Aorta (tissue), 5 donors: Measurements from ENCODE around the gene WDR88. TPM values are rescaled to one million over a fixed set of nuclear protein-coding genes. Genes with fewer than 3 reads are reported as not detected.
"Not testable (repeated sequence)": the region's sequence is repeated elsewhere in the genome, so short reads cannot be mapped to it uniquely, and the experiment has no call there.

ENCODE experiments used
- ATAC-seq: fragments of 200-7000 bp; cut with Tn5 transposase; one replicate; pipeline ENCODE4 v1.9.1; 2022; ENCODE audit warnings: moderate library complexity; ENCODE audit not compliant: low FRiP score
- DNase-seq, 2 donors: peaks; one replicate each; pipeline ENCODE4 v3.0.0-alpha.2; 2020
- H3K27ac ChIP-seq, 2 donors: one replicate each; pipeline ENCODE4 v1.5.1; 2013; ENCODE audit warnings: low read length in 2 of 2, mild to moderate bottlenecking in 2 of 2, moderate library complexity in 2 of 2, control low read depth in 1 of 2, inconsistent platforms in 1 of 2, low read depth in 1 of 2
- H3K27me3 ChIP-seq, 2 donors: one replicate each; pipeline ENCODE4 v1.6.1; 2013; ENCODE audit warnings: control low read depth in 1 of 2, low read length in 1 of 2, mild to moderate bottlenecking in 1 of 2, moderate library complexity in 1 of 2; ENCODE audit not compliant: insufficient read depth in 2 of 2, control insufficient read depth in 1 of 2
- H3K36me3 ChIP-seq, 2 donors: one replicate each; pipeline ENCODE4 v1.6.1; 2013; ENCODE audit warnings: control low read depth in 1 of 2, low read length in 1 of 2, mild to moderate bottlenecking in 1 of 2; ENCODE audit not compliant: insufficient read depth in 2 of 2, control insufficient read depth in 1 of 2
- H3K4me1 ChIP-seq, 2 donors: one replicate each; pipeline ENCODE4 v1.6.1; 2013; ENCODE audit warnings: low read length in 2 of 2, control low read depth in 1 of 2, mild to moderate bottlenecking in 1 of 2, moderate library complexity in 1 of 2; ENCODE audit not compliant: insufficient read depth in 2 of 2, control insufficient read depth in 1 of 2
- H3K4me3 ChIP-seq, 2 donors: one replicate each; pipeline ENCODE4 v1.5.1; 2013; ENCODE audit warnings: low read length in 2 of 2, control low read depth in 1 of 2, mild to moderate bottlenecking in 1 of 2
- H3K9me3 ChIP-seq: one replicate; pipeline ENCODE4 v1.6.1; 2013; ENCODE audit warnings: mild to moderate bottlenecking, low read length; ENCODE audit not compliant: control insufficient read depth
- WGBS, 2 donors: extraction: QIAGEN DNeasy Blood & Tissue Kit; methylation state at CpG; one replicate each; pipeline ENCODE4 v1.1.7; 2013; 5-methylcytosine and 5-hydroxymethylcytosine counted together
- intact Hi-C, 2 donors: fragments of 100-400 bp; cut with DNase I; formaldehyde crosslinking; loops; one replicate each; pipeline versions ENCODE4 v1.14.2 to v1.15.0; 2022
- polyA plus RNA-seq, 2 donors: library from polyadenylated mRNA; stranded (reverse); fragments of 200-250 nt; gene quantifications; one replicate each; pipeline ENCODE4 v1.2.3, GENCODE V29; 2013
- total RNA-seq, 2 donors: library from RNA; stranded (reverse); fragmentation: NEBNext Ultra II Directional; extraction: Animal tissue kit (Norgen Biotek cat#: 25700); gene quantifications; one replicate each; pipeline ENCODE4 v1.2.1, GENCODE V29; 2021
- donor health status: healthy with polysubstance abuse.
- donor health status: Bipolar disorder and iron deficiency.
- donor health status: DM: no; HTN: no; CAD: no.
- donor health status: DM: no; HTN: no; CAD: no.
- donor health status: DM: yes; HTN: yes; CAD: no.

Gene WDR88
- total and polyA plus RNA-seq, 4 donors: not detected

- no peaks in the 10 kb centered on the region for H3K36me3 ChIP-seq
- DNase-seq: no peak
- no peaks in the 10 kb centered on the region for H3K4me1 ChIP-seq
- ATAC-seq: no peak
- H3K4me3 ChIP-seq: no peak overlapping the region
- no peaks in the 10 kb centered on the region for H3K27me3 ChIP-seq
- intact Hi-C loops: no loop called here
- no peaks in the 10 kb centered on the region for H3K9me3 ChIP-seq
- H3K27ac ChIP-seq: no peak overlapping the region
- 52 to 65% methylated on average over 4 of the region's 4 CpGs for WGBS, 2 donors
Observed at GRCh38 chr19:33139165-33139564, 7.3 kb downstream of the WDR88 start.

- H3K36me3 ChIP-seq: no peaks in the 10 kb centered on the region
- intact Hi-C loops: loop anchor here (2.0 to 5.0 kb wide), 3 partner anchors 38 to 263 kb away; no protein-coding TSS in a partner anchor
- peak; percentile 94 for ATAC-seq
- H3K4me3 ChIP-seq: no peak overlapping the region
- H3K27me3 ChIP-seq: no peaks in the 10 kb centered on the region
- no peaks in the 10 kb centered on the region for H3K9me3 ChIP-seq
- H3K27ac ChIP-seq: no peak overlapping the region
- WGBS, 2 donors: 30 to 34% methylated on average over 23 of the region's 23 CpGs
- DNase-seq: peak; percentile 65 to 84
- no peaks in the 10 kb centered on the region for H3K4me1 ChIP-seq
Observed at GRCh38 chr19:33143897-33144405, 12.0 kb downstream of the WDR88 start.

GRCh38 chr19:33146209-33146608 is 14.3 kb downstream of the WDR88 start:
- no peak for DNase-seq
- intact Hi-C loops: no loop called here

GRCh38 chr19:33147538-33147937 is 15.6 kb downstream of the WDR88 start:
- H3K4me1 ChIP-seq: no peaks in the 10 kb centered on the region
- H3K27ac ChIP-seq: no peak overlapping the region
- intact Hi-C loops: no loop called here
- no peaks in the 10 kb centered on the region for H3K36me3 ChIP-seq
- no peak for DNase-seq
- no peak overlapping the region for H3K4me3 ChIP-seq
- H3K27me3 ChIP-seq: no peaks in the 10 kb centered on the region
- no peaks in the 10 kb centered on the region for H3K9me3 ChIP-seq
- WGBS, 2 donors: 84 to 86% methylated on average over 6 of the region's 6 CpGs
- ATAC-seq: no peak

More at GRCh38 chr19:33146209-33146608, 14.3 kb downstream of the WDR88 start:
- H3K9me3 ChIP-seq: no peaks in the 10 kb centered on the region
- no peak for ATAC-seq
- no peaks in the 10 kb centered on the region for H3K36me3 ChIP-seq
- no peak overlapping the region for H3K27ac ChIP-seq
- H3K4me3 ChIP-seq: no peak overlapping the region
- H3K4me1 ChIP-seq: no peaks in the 10 kb centered on the region
- WGBS, 2 donors: 82 to 89% methylated on average over 9 of the region's 9 CpGs
- H3K27me3 ChIP-seq: no peaks in the 10 kb centered on the region

DNA sequence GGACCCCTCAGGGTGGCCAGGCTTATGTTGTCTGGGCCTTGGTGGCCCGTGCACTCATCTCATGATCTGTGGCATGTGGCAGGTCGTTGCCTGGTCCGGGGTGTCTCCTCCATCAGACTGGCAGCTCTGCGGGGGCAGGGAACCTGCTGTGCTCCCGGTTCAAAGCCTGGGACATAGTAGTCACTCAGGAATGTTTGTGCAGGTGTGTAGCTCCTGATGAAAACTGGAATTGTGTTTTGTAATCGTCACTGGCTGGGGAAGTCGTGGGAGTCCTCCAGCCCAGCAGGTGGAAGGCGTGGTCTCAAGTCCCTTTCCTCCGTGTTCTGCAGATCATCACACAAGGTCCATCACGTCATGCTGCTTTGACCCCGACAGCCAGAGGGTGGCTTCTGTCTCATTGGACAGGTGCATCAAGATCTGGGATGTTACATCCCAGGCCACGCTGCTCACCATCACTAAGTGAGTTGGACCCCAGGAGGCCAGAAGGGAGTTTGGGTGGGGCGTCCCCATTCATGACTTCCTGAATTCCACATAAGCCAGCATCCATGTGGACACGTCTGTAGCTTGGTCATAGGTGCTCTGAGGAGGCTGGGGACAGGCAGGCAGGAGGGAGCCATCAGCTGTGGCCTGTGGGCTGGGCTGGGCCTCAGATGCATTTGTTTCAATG is 19.1 kb downstream of the WDR88 start:
- Histone ChIP-seq H3K4me1 (no peaks in the 10 kb centered on the region), H3K27me3 (no peaks in the 10 kb centered on the region), H3K9me3 (no peaks in the 10 kb centered on the region), H3K36me3 (no peaks in the 10 kb centered on the region), H3K27ac (no peak overlapping the region), H3K4me3 (no peak overlapping the region)
- WGBS, 2 donors: 75 to 76% methylated on average over 14 of the region's 14 CpGs
- intact Hi-C loops: no loop called here
- ATAC-seq (no peak), DNase-seq (no peak)

- WGBS, 2 donors: 76 to 81% methylated on average over 2 of the region's 2 CpGs
- intact Hi-C loops: no loop called here
- Histone ChIP-seq H3K27me3 (no peaks in the 10 kb centered on the region), H3K9me3 (no peaks in the 10 kb centered on the region), H3K4me1 (no peaks in the 10 kb centered on the region), H3K27ac (no peak overlapping the region), H3K4me3 (no peak overlapping the region), H3K36me3 (no peaks in the 10 kb centered on the region)
- no peak for DNase-seq
- no peak for ATAC-seq
Observed at GRCh38 chr19:33152176-33152575, 20.3 kb downstream of the WDR88 start.

DNA sequence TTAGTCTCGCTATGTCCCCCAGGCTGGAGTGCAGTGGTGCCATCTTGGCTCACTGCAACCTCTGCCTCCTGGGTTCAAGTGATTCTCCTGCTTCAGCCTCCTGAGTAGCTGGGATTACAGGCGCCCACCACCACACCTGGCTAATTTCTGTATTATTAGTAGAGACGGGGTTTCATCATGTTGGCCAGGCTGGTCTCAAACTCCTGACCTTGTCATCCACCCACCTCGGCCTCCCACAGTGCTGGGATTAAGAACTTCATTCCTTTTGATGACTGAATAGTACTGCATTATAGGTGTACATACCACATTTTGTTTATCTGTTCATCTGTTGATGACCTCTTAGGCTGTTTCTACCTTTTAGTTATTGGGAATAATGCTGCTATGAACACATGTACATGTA is 20.7 kb downstream of the WDR88 start:
- H3K4me3 ChIP-seq, H3K36me3 ChIP-seq, DNase-seq, intact Hi-C loops, H3K27me3 ChIP-seq, H3K9me3 ChIP-seq, H3K4me1 ChIP-seq, ATAC-seq, H3K27ac ChIP-seq: not testable (repeated sequence)
- WGBS, 2 donors: 83 to 86% methylated on average over 4 of the region's 4 CpGs

GRCh38 chr19:33154313-33154712 is 22.4 kb downstream of the WDR88 start:
- 84% methylated on average over 6 of the region's 6 CpGs for WGBS, 2 donors
- intact Hi-C loops, H3K27me3 ChIP-seq, H3K36me3 ChIP-seq, ATAC-seq, H3K4me3 ChIP-seq, H3K27ac ChIP-seq, H3K9me3 ChIP-seq, DNase-seq, H3K4me1 ChIP-seq: not testable (repeated sequence)

DNA sequence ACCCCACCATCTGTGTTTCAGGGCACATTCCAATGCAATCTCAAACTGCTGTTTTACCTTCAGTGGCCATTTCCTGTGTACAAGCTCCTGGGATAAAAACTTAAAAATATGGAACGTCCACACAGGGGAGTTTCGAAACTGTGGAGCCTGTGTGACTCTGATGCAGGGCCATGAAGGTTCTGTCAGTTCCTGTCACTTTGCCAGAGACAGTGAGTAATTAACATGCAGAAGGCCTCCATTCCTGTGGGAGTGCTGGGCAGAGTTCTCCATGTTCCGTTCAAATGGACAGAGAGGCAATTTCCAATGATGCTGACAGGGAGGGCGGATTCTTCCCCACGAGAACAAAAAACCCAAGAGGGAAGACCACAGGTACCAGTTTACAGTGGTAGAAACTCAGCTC is 24.4 kb downstream of the WDR88 start:
- WGBS, 2 donors: 59 to 62% methylated on average over 5 of the region's 5 CpGs
- H3K27ac ChIP-seq: no peak overlapping the region
- H3K9me3 ChIP-seq: no peaks in the 10 kb centered on the region
- intact Hi-C loops: no loop called here
- no peaks in the 10 kb centered on the region for H3K4me1 ChIP-seq
- no peaks in the 10 kb centered on the region for H3K36me3 ChIP-seq
- DNase-seq (no peak), ATAC-seq (no peak)
- H3K4me3 ChIP-seq: no peak overlapping the region
- no peaks in the 10 kb centered on the region for H3K27me3 ChIP-seq
